ENCODE results near the gene TFCP2L1.

Gene TFCP2L1

DNA sequence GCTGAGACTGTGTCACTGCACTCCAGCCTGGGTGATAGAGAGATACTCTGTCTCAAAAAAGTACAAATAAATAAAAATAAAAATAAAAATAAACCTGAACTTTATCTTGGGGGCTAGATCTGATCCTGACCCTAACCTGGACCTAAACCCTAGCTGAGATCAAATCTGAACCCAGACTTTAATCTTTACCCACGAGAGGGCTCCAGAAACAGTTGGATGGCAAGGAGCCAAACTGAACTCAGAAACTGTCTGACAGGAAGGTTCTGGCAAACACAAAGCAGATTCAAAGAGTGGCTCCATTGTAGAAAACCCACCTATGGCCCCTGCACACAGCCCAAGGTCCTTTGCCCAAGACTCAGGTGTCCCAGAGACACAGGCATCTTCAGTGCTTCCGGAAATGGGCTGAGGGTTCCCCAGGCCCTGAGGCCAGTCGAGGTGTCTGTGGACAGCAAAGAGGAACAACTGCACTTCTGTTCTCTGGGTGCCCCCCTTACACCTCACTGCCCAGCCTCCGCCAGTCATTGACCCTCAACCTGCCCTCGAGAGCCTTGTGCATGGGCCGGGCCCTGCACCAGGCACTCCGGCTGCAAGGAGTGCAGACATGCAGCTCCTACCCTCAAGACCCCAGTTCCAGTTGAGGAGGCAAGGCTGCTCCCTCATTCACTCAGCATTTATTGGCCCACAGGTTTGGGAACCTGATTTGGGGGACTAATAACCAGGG is 95.2 kb downstream of the TFCP2L1 start:
- Histone ChIP-seq H3K36me3 (ENCODE audit: low read depth) (no peaks in the 10 kb centered on the region), H3K9me3 (ENCODE audit: severe bottlenecking) (no peaks in the 10 kb centered on the region), H3K4me1 (ENCODE audit: insufficient read depth, poor library complexity, severe bottlenecking) (no peaks in the 10 kb centered on the region), H3K27me3 (ENCODE audit: insufficient read depth, poor library complexity, severe bottlenecking) (no peaks in the 10 kb centered on the region), H3K4me3 (ENCODE audit: severe bottlenecking) (no peak overlapping the region), H3K27ac (ENCODE audit: poor library complexity, severe bottlenecking) (no peak overlapping the region)
- TF ChIP-seq, protein P1, sequence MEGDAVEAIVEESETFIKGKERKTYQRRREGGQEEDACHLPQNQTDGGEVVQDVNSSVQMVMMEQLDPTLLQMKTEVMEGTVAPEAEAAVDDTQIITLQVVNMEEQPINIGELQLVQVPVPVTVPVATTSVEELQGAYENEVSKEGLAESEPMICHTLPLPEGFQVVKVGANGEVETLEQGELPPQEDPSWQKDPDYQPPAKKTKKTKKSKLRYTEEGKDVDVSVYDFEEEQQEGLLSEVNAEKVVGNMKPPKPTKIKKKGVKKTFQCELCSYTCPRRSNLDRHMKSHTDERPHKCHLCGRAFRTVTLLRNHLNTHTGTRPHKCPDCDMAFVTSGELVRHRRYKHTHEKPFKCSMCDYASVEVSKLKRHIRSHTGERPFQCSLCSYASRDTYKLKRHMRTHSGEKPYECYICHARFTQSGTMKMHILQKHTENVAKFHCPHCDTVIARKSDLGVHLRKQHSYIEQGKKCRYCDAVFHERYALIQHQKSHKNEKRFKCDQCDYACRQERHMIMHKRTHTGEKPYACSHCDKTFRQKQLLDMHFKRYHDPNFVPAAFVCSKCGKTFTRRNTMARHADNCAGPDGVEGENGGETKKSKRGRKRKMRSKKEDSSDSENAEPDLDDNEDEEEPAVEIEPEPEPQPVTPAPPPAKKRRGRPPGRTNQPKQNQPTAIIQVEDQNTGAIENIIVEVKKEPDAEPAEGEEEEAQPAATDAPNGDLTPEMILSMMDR (IDR thresholded peaks at IDR 0.05; ENCODE audit: poor library complexity, severe bottlenecking): no peak
- ATAC-seq (ENCODE audit: low read depth) (no peak), DNase-seq (ENCODE audit: low spot score) (no peak)

DNA sequence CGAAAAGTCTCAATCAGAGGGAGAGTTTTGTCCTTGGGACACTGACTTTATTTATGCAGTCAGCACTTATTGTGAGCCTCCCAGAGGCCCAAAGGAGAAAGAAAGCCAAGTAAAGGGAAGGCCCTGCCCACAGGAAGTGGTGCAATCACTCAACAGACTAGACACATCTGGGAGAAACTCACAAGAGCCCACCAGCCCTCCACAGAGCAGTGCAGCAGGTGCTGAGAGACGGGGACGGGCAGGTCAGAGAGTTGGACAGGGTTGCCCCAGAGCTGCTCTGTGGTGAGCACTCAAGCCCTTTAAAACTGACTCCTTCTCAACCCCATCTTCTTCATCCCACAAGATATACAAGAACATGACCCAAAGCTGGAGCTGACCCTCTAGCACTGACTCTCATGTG is 96.0 kb downstream of the TFCP2L1 start:
- H3K27me3 ChIP-seq (ENCODE audit: insufficient read depth, poor library complexity, severe bottlenecking): no peaks in the 10 kb centered on the region
- no peak for DNase-seq (ENCODE audit: low spot score)
- H3K9me3 ChIP-seq (ENCODE audit: severe bottlenecking): no peaks in the 10 kb centered on the region
- ATAC-seq (ENCODE audit: low read depth): no peak
- no peaks in the 10 kb centered on the region for H3K36me3 ChIP-seq (ENCODE audit: low read depth)
- TF ChIP-seq, protein P1 (IDR thresholded peaks at IDR 0.05; ENCODE audit: poor library complexity, severe bottlenecking): no peak
- H3K4me1 ChIP-seq (ENCODE audit: insufficient read depth, poor library complexity, severe bottlenecking): no peaks in the 10 kb centered on the region
- H3K27ac ChIP-seq (ENCODE audit: poor library complexity, severe bottlenecking): no peak overlapping the region
- no peak overlapping the region for H3K4me3 ChIP-seq (ENCODE audit: severe bottlenecking)

DNA sequence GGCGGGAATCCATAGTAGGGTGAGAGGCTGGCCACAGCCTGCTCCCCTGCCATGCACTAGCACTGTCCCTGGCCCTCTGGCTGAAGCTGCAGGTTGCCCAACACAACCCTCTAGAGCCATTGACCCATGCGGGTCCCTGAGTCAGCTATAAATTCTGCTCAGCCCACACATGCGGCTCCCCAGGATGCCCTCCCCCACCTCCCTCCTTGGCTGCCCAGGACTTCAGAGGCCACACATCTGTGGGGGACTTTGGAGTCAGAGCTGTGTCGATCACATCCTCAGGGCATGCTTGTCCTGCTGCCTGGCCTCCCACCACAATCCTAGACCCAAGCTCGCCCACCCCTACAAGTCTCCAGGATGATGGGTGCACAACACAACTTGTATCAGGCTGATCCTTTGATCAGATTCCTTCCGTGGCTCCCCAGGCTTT is 97.0 kb downstream of the TFCP2L1 start:
- no peaks in the 10 kb centered on the region for H3K36me3 ChIP-seq (ENCODE audit: low read depth)
- no peaks in the 10 kb centered on the region for H3K9me3 ChIP-seq (ENCODE audit: severe bottlenecking)
- no peak for DNase-seq (ENCODE audit: low spot score)
- H3K4me3 ChIP-seq (ENCODE audit: severe bottlenecking): no peak overlapping the region
- TF ChIP-seq, protein P1 (IDR thresholded peaks at IDR 0.05; ENCODE audit: poor library complexity, severe bottlenecking): no peak
- no peaks in the 10 kb centered on the region for H3K4me1 ChIP-seq (ENCODE audit: insufficient read depth, poor library complexity, severe bottlenecking)
- no peak for ATAC-seq (ENCODE audit: low read depth)
- no peaks in the 10 kb centered on the region for H3K27me3 ChIP-seq (ENCODE audit: insufficient read depth, poor library complexity, severe bottlenecking)
- no peak overlapping the region for H3K27ac ChIP-seq (ENCODE audit: poor library complexity, severe bottlenecking)

DNA sequence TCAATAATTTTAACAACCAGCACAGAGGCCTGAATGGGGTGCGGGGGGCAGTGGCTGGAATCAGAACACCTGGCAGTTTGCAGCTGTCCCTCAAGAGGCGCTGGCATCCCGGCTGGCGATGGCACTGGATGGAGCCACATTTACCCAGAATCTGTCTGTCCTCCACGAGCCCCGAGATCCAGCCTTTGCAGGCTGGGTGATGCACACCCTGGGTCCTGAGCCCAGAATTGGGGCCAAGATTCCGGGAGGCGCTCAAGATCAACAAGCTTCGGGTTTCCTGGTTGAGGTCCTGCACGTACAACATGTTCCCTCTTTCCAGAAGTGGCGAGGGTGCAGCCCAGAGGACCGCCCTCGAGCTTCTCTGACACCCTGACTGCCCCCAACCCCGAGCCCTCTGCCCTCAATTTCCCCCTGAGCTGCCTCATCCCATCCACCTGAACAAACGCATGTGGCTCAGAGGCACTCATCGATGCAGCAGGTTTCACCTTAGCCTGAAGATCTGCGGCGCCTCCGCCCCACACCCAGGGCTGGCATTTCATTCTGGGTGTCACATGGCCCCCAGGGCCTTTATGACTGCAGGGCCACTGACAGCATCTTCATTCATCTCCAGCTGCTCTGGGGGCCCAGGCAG is 97.5 kb downstream of the TFCP2L1 start:
- ATAC-seq (ENCODE audit: low read depth) (no peak), DNase-seq (ENCODE audit: low spot score) (no peak)
- Histone ChIP-seq H3K4me1 (ENCODE audit: insufficient read depth, poor library complexity, severe bottlenecking) (no peaks in the 10 kb centered on the region), H3K27ac (ENCODE audit: poor library complexity, severe bottlenecking) (no peak overlapping the region), H3K27me3 (ENCODE audit: insufficient read depth, poor library complexity, severe bottlenecking) (no peaks in the 10 kb centered on the region), H3K4me3 (ENCODE audit: severe bottlenecking) (no peak overlapping the region), H3K9me3 (ENCODE audit: severe bottlenecking) (no peaks in the 10 kb centered on the region), H3K36me3 (ENCODE audit: low read depth) (no peaks in the 10 kb centered on the region)
- TF ChIP-seq, protein P1 (IDR thresholded peaks at IDR 0.05; ENCODE audit: poor library complexity, severe bottlenecking): no peak

DNA sequence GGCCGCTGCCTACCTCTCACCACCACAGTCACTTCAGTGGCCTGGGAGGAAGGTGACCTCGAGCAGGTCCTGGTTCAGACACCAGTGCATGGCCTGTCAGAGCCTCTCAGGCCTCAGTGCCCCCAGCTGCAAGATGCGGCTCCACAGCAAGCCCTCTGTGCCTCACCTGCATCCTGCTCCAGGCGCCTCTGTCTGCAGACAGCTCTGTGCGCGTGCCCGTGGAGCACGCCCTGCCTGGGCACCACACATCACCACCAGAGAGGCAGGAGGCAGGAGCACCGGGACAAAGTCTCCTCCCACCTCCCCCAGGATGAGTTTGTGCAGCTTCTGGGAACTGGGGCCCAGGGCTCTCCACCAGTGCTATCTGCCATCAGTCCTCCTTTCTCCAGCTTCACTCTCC is 98.7 kb downstream of the TFCP2L1 start:
- peak; percentile 9; the same call in 1 of the 3 replicates for ATAC-seq (ENCODE audit: low read depth)
- peak overlapping the region; percentile 33 for H3K27ac ChIP-seq (ENCODE audit: poor library complexity, severe bottlenecking)
- H3K36me3 ChIP-seq (ENCODE audit: low read depth): no peaks in the 10 kb centered on the region
- no peaks in the 10 kb centered on the region for H3K27me3 ChIP-seq (ENCODE audit: insufficient read depth, poor library complexity, severe bottlenecking)
- DNase-seq (ENCODE audit: low spot score): no peak
- no peak overlapping the region for H3K4me3 ChIP-seq (ENCODE audit: severe bottlenecking)
- no peaks in the 10 kb centered on the region for H3K9me3 ChIP-seq (ENCODE audit: severe bottlenecking)
- no peaks in the 10 kb centered on the region for H3K4me1 ChIP-seq (ENCODE audit: insufficient read depth, poor library complexity, severe bottlenecking)
- TF ChIP-seq, protein P1 (IDR thresholded peaks at IDR 0.05; ENCODE audit: poor library complexity, severe bottlenecking): no peak
